Nephron (organoid): ENCODE data around the gene MYOT.
A peak's percentile ranks its signal among the peaks of the same experiment; 100 is the strongest.
"Not testable (repeated sequence)": the region's sequence is repeated elsewhere in the genome, so short reads cannot be mapped to it uniquely, and the experiment has no call there.

Experiments
- H3K27ac Mint-ChIP-seq, 3 experiments: 2 replicates each; pipeline ENCODE4 v1.8.0; 2020; ENCODE audit warnings: mixed read lengths in 3 of 3, mild to moderate bottlenecking in 2 of 3, moderate library complexity in 1 of 3
- H3K27me3 Mint-ChIP-seq: 2 replicates; pipeline ENCODE4 v1.8.0; 2021; ENCODE audit warnings: low read depth, mild to moderate bottlenecking, moderate library complexity, mixed read lengths
- H3K36me3 Mint-ChIP-seq: 2 replicates; pipeline ENCODE4 v1.8.0; 2020; ENCODE audit warnings: low read depth, mixed read lengths
- H3K4me1 Mint-ChIP-seq: 2 replicates; pipeline ENCODE4 v1.8.0; 2020; ENCODE audit warnings: mixed read lengths
- H3K4me3 Mint-ChIP-seq, 3 experiments: 2 replicates each; pipeline ENCODE4 v1.8.0; 2020; ENCODE audit warnings: mild to moderate bottlenecking in 3 of 3, mixed read lengths in 3 of 3, moderate library complexity in 2 of 3
- H3K9me3 Mint-ChIP-seq: 2 replicates; pipeline ENCODE4 v1.8.0; 2020; ENCODE audit warnings: mixed read lengths
- CTCF ChIP-seq, 3 experiments: fragments of 200-600 bp; sonication (generic); IDR thresholded peaks; one replicate each; pipeline ENCODE4 v1.5.0; 2021; ENCODE audit warnings: antibody characterized with exemption in 3 of 3; ENCODE audit not compliant: unreplicated experiment in 3 of 3

MYOT gene

GRCh38 chr5:137842296-137842695 is 25.4 kb upstream of the MYOT start:
- Mint-ChIP-seq H3K9me3 (no peaks in the 10 kb centered on the region), H3K36me3 (no peaks in the 10 kb centered on the region), H3K27ac (no peak overlapping the region), H3K4me1 (peaks cover 70% of the 10 kb centered on the region), H3K4me3 (no peak overlapping the region), H3K27me3 (no peaks in the 10 kb centered on the region)
- TF ChIP-seq CTCF (IDR thresholded peaks at IDR 0.05; ENCODE audit: unreplicated experiment in 3 of 3), result no peak

GRCh38 chr5:137843676-137844299 is 23.9 kb upstream of the MYOT start:
- peaks cover 65% of the 10 kb centered on the region for H3K4me1 Mint-ChIP-seq
- H3K4me3 Mint-ChIP-seq, result peak overlapping the region in 2 of 3 experiments; percentile 16 to 37
- peak overlapping the region in 2 of 3 experiments; percentile 35 to 53 for H3K27ac Mint-ChIP-seq
- no peaks in the 10 kb centered on the region for H3K9me3 Mint-ChIP-seq
- no peaks in the 10 kb centered on the region for H3K36me3 Mint-ChIP-seq
- H3K27me3 Mint-ChIP-seq, result no peaks in the 10 kb centered on the region
- TF ChIP-seq CTCF (IDR thresholded peaks at IDR 0.05; ENCODE audit: unreplicated experiment in 3 of 3), result no peak

- Mint-ChIP-seq H3K27me3 (no peaks in the 10 kb centered on the region), H3K4me3 (peak overlapping the region in 1 of 3 experiments; percentile 10), H3K36me3 (no peaks in the 10 kb centered on the region), H3K27ac (peak overlapping the region in 2 of 3 experiments; percentile 42 to 51), H3K4me1 (peaks cover 49% of the 10 kb centered on the region), H3K9me3 (no peaks in the 10 kb centered on the region)
- no peak for TF ChIP-seq CTCF (IDR thresholded peaks at IDR 0.05; ENCODE audit: unreplicated experiment in 3 of 3)
Observed at GRCh38 chr5:137845472-137845871, 22.2 kb upstream of the MYOT start.

- TF ChIP-seq CTCF (IDR thresholded peaks at IDR 0.05; ENCODE audit: unreplicated experiment in 3 of 3), result no peak
- no peak overlapping the region for H3K27ac Mint-ChIP-seq
- H3K4me3 Mint-ChIP-seq, result no peak overlapping the region
- no peaks in the 10 kb centered on the region for H3K36me3 Mint-ChIP-seq
- peaks cover 38% of the 10 kb centered on the region for H3K4me1 Mint-ChIP-seq
- no peaks in the 10 kb centered on the region for H3K27me3 Mint-ChIP-seq
- peaks cover 3% of the 10 kb centered on the region for H3K9me3 Mint-ChIP-seq
Observed at GRCh38 chr5:137847687-137848086, 20.0 kb upstream of the MYOT start.

- H3K36me3 Mint-ChIP-seq, H3K9me3 Mint-ChIP-seq, H3K27ac Mint-ChIP-seq, H3K27me3 Mint-ChIP-seq, H3K4me3 Mint-ChIP-seq: not testable (repeated sequence)
- H3K4me1 Mint-ChIP-seq, result peaks cover 25% of the 10 kb centered on the region
Observed at GRCh38 chr5:137853165-137853564, 14.5 kb upstream of the MYOT start.

- Mint-ChIP-seq H3K4me1 (peaks cover 26% of the 10 kb centered on the region), H3K27me3 (no peaks in the 10 kb centered on the region), H3K9me3 (peaks cover 3% of the 10 kb centered on the region), H3K4me3 (peak overlapping the region in 1 of 3 experiments; percentile 9), H3K36me3 (no peaks in the 10 kb centered on the region), H3K27ac (peak overlapping the region in 2 of 3 experiments; percentile 12 to 60)
- TF ChIP-seq CTCF (IDR thresholded peaks at IDR 0.05; ENCODE audit: unreplicated experiment in 3 of 3), result no peak
Observed at GRCh38 chr5:137856201-137856600, 11.5 kb upstream of the MYOT start.
